H9 (cell line): ENCODE measurements around the gene LPCAT2. TPM values are rescaled to one million over a fixed set of nuclear protein-coding genes. Genes with fewer than 3 reads are reported as not detected.

Source experiments
- DNase-seq: peaks from one replicate; pipeline ENCODE4 v3.0.0-alpha.2; 2017
- H2AFZ ChIP-seq: one replicate; pipeline ENCODE4 v1.6.1; 2013; ENCODE audit warnings: mild to moderate bottlenecking, low read length, control low read depth, moderate library complexity
- H2AK5ac ChIP-seq: 2 replicates; pipeline ENCODE4 v1.6.1; 2013; ENCODE audit warnings: low read length, control low read depth, mixed read lengths; ENCODE audit not compliant: insufficient read length
- H2BK120ac ChIP-seq: one replicate; pipeline ENCODE4 v1.6.1; 2013; ENCODE audit warnings: low read depth, mild to moderate bottlenecking, low read length, control low read depth, inconsistent platforms; ENCODE audit not compliant: poor library complexity, severe bottlenecking
- H2BK12ac ChIP-seq: 2 replicates; pipeline ENCODE4 v1.6.1; 2013; ENCODE audit warnings: low read length, control low read depth, mixed read lengths, low read depth; ENCODE audit not compliant: insufficient read length
- H2BK15ac ChIP-seq: 2 replicates; pipeline ENCODE4 v1.6.1; 2013; ENCODE audit warnings: low read depth, low read length, control low read depth
- H2BK20ac ChIP-seq: one replicate; pipeline ENCODE4 v1.6.1; 2013; ENCODE audit warnings: low read depth, mild to moderate bottlenecking, low read length, control low read depth, inconsistent platforms; ENCODE audit not compliant: poor library complexity, severe bottlenecking
- H2BK5ac ChIP-seq: 2 replicates; pipeline ENCODE4 v1.6.1; 2013; ENCODE audit warnings: low read length, control low read depth, mixed read lengths; ENCODE audit not compliant: insufficient read length
- H3K14ac ChIP-seq: 2 replicates; pipeline ENCODE4 v1.6.1; 2013; ENCODE audit warnings: low read length, control low read depth; ENCODE audit not compliant: insufficient read depth
- H3K18ac ChIP-seq: 2 replicates; pipeline ENCODE4 v1.6.1; 2013; ENCODE audit warnings: low read depth, mild to moderate bottlenecking, mixed read lengths, low read length, control low read depth; ENCODE audit not compliant: insufficient read length
- H3K23ac ChIP-seq: 2 replicates; pipeline ENCODE4 v1.6.1; 2013; ENCODE audit warnings: low read length, control low read depth, mixed read lengths, low read depth; ENCODE audit not compliant: insufficient read length
- H3K23me2 ChIP-seq: 2 replicates; pipeline ENCODE4 v1.6.1; 2013; ENCODE audit warnings: low read depth, mild to moderate bottlenecking, mixed read lengths, low read length, control low read depth; ENCODE audit not compliant: insufficient read length, poor library complexity, severe bottlenecking
- H3K27ac ChIP-seq: 2 replicates; pipeline ENCODE4 v1.5.1; 2013; ENCODE audit warnings: low read length, control low read depth, mixed read lengths, low read depth; ENCODE audit not compliant: insufficient read length
- H3K27me3 ChIP-seq: 2 replicates; pipeline ENCODE4 v1.6.1; 2013; ENCODE audit warnings: low read length, control low read depth, inconsistent platforms; ENCODE audit not compliant: insufficient read depth
- H3K4ac ChIP-seq: 2 replicates; pipeline ENCODE4 v1.6.1; 2013; ENCODE audit warnings: low read depth, mild to moderate bottlenecking, control low read depth, inconsistent platforms, low read length, moderate library complexity
- H3K4me1 ChIP-seq: 2 replicates; pipeline ENCODE4 v1.6.1; 2013; ENCODE audit warnings: low read length, control low read depth, inconsistent platforms; ENCODE audit not compliant: insufficient read depth
- H3K4me2 ChIP-seq: 2 replicates; pipeline ENCODE4 v1.6.1; 2013; ENCODE audit warnings: low read length, control low read depth, mixed read lengths; ENCODE audit not compliant: insufficient read length, insufficient read depth
- H3K56ac ChIP-seq: 2 replicates; pipeline ENCODE4 v1.6.1; 2013; ENCODE audit warnings: low read depth, mild to moderate bottlenecking, mixed read lengths, low read length, control low read depth; ENCODE audit not compliant: insufficient read length
- H3K79me1 ChIP-seq: 2 replicates; pipeline ENCODE4 v1.6.1; 2013; ENCODE audit warnings: low read depth, mild to moderate bottlenecking, moderate library complexity, low read length, control low read depth, inconsistent platforms; ENCODE audit not compliant: insufficient read depth, poor library complexity, severe bottlenecking
- H3K79me2 ChIP-seq: 2 replicates; pipeline ENCODE4 v1.6.1; 2013; ENCODE audit warnings: low read length, control low read depth, inconsistent platforms; ENCODE audit not compliant: insufficient read depth
- H3K9ac ChIP-seq: 2 replicates; pipeline ENCODE4 v1.6.1; 2013; ENCODE audit warnings: low read length, control low read depth, mixed read lengths; ENCODE audit not compliant: insufficient read length; ENCODE audit errors: extremely low read depth
- H3K9me3 ChIP-seq: one replicate; pipeline ENCODE4 v1.6.1; 2013; ENCODE audit warnings: low read depth, low read length, inconsistent platforms; ENCODE audit not compliant: control insufficient read depth
- H3T11ph ChIP-seq: one replicate; pipeline ENCODE4 v1.6.1; 2013; ENCODE audit warnings: mild to moderate bottlenecking, low read length, control low read depth, inconsistent platforms
- H4K20me1 ChIP-seq: one replicate; pipeline ENCODE4 v1.6.1; 2013; ENCODE audit not compliant: control insufficient read depth, insufficient read length, insufficient read depth
- H4K5ac ChIP-seq: 2 replicates; pipeline ENCODE4 v1.6.1; 2013; ENCODE audit warnings: low read depth, mild to moderate bottlenecking, mixed read lengths, low read length, control low read depth; ENCODE audit not compliant: insufficient read length
- H4K8ac ChIP-seq: replicated peaks from 2 replicates; pipeline ENCODE4 v1.6.1; 2013; ENCODE audit warnings: low read length, control low read depth, mixed read lengths, low read depth; ENCODE audit not compliant: insufficient read length
- H4K91ac ChIP-seq: 2 replicates; pipeline ENCODE4 v1.6.1; 2013; ENCODE audit warnings: low read depth, mild to moderate bottlenecking, moderate library complexity, mixed read lengths, low read length, control low read depth; ENCODE audit not compliant: insufficient read length
- H3K27ac Mint-ChIP-seq, 3 experiments: 2 replicates in 2 of 3; 3 replicates in 1 of 3; pipeline ENCODE4 v1.8.0; 2020 to 2021; ENCODE audit warnings: mixed read lengths in 3 of 3, mild to moderate bottlenecking in 1 of 3, moderate library complexity in 1 of 3
- H3K27me3 Mint-ChIP-seq: 2 replicates; pipeline ENCODE4 v1.8.0; 2021; ENCODE audit warnings: low read depth, mild to moderate bottlenecking, moderate library complexity, mixed read lengths
- H3K36me3 Mint-ChIP-seq, 3 experiments: 2 replicates in 2 of 3; 3 replicates in 1 of 3; pipeline ENCODE4 v1.8.0; 2020 to 2021; ENCODE audit warnings: low read depth in 3 of 3, mixed read lengths in 3 of 3; ENCODE audit not compliant: insufficient read depth in 1 of 3
- H3K4me1 Mint-ChIP-seq, 2 experiments: 2 replicates each; pipeline ENCODE4 v1.8.0; 2020; ENCODE audit warnings: mixed read lengths in 2 of 2
- H3K4me3 Mint-ChIP-seq, 2 experiments: 2 replicates in 1 of 2; 3 replicates in 1 of 2; pipeline ENCODE4 v1.8.0; 2020 to 2021; ENCODE audit warnings: mild to moderate bottlenecking in 2 of 2, mixed read lengths in 2 of 2, moderate library complexity in 1 of 2
- H3K9me3 Mint-ChIP-seq, 2 experiments: 2 replicates in 1 of 2; 3 replicates in 1 of 2; pipeline ENCODE4 v1.8.0; 2020; ENCODE audit warnings: mild to moderate bottlenecking in 2 of 2, mixed read lengths in 2 of 2, moderate library complexity in 1 of 2
- WGBS: extraction: QIAGEN DNeasy Blood & Tissue Kit; methylation state at CpG from one replicate; pipeline ENCODE4 v1.1.7; 2013; ENCODE audit warnings: missing lambda C conversion rate, low lambda C conversion rate, mixed read lengths; ENCODE audit not compliant: insufficient read length; ENCODE audit errors: extremely low coverage; 5-methylcytosine and 5-hydroxymethylcytosine counted together
- total RNA-seq: library from RNA; stranded (reverse); gene quantifications from 2 replicates; pipeline ENCODE4 v1.2.1, GENCODE V29; 2021
- TF ChIP-seq, protein P1 (sequence below): fragments of 200-600 bp; sonication (generic); conservative IDR thresholded peaks from 3 replicates; pipeline ENCODE4 v1.8.0; 2021; ENCODE audit warnings: antibody characterized with exemption, mild to moderate bottlenecking

The LPCAT2 gene
- total RNA-seq, 1 experiment from 2014 or later, result 2.8 TPM

DNA sequence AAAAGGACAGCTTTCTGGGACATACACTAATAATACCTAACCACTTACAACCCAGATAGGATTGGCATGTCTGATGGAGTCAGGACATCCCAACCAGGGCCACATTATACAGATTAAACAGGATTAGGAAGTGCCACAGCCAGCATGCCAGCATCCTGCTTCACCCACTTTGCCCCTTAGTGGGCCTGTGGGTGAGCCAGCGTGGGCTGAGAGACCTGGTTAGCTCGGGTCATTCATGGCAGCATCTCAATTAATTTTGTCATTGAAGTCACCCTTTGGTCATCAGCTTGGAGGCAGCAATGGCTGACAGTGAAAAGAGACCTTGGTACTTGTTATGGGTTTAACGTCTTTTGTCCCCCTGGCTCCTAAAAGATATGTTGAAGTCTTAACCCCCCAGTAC is 117.0 kb downstream of the LPCAT2 start:
- Mint-ChIP-seq H3K27me3 (peaks cover 9% of the 10 kb centered on the region), H3K27ac (no peak overlapping the region), H3K36me3 (peaks cover 0 to 16% (median 6%) of the 10 kb centered on the region in 3 experiments; a peak in 4 of 7 replicates), H3K4me3 (no peak overlapping the region), H3K4me1 (peaks cover 28% of the 10 kb centered on the region in 2 experiments), H3K9me3 (peaks cover 13 to 25% of the 10 kb centered on the region in 2 experiments)
- H3K14ac ChIP-seq, result no peak overlapping the region
- no peak overlapping the region for H2BK120ac ChIP-seq
- H3K4me2 ChIP-seq, result no peak overlapping the region
- H2AK5ac ChIP-seq, result no peak overlapping the region
- H3K23ac ChIP-seq, result no peak overlapping the region
- H3K27me3 ChIP-seq, result no peaks in the 10 kb centered on the region
- no peak overlapping the region for H2BK15ac ChIP-seq
- TF ChIP-seq, protein P1, sequence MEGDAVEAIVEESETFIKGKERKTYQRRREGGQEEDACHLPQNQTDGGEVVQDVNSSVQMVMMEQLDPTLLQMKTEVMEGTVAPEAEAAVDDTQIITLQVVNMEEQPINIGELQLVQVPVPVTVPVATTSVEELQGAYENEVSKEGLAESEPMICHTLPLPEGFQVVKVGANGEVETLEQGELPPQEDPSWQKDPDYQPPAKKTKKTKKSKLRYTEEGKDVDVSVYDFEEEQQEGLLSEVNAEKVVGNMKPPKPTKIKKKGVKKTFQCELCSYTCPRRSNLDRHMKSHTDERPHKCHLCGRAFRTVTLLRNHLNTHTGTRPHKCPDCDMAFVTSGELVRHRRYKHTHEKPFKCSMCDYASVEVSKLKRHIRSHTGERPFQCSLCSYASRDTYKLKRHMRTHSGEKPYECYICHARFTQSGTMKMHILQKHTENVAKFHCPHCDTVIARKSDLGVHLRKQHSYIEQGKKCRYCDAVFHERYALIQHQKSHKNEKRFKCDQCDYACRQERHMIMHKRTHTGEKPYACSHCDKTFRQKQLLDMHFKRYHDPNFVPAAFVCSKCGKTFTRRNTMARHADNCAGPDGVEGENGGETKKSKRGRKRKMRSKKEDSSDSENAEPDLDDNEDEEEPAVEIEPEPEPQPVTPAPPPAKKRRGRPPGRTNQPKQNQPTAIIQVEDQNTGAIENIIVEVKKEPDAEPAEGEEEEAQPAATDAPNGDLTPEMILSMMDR, result no peak
- no peak overlapping the region for H3K27ac ChIP-seq
- no peaks in the 10 kb centered on the region for H3K79me2 ChIP-seq
- H3K18ac ChIP-seq, result no peak overlapping the region
- no peaks in the 10 kb centered on the region for H3K4me1 ChIP-seq
- no peak overlapping the region for H2BK5ac ChIP-seq
- no peak overlapping the region for H3K56ac ChIP-seq
- no peak overlapping the region for H3T11ph ChIP-seq
- H3K23me2 ChIP-seq, result no peaks in the 10 kb centered on the region
- DNase-seq, result no peak
- no peaks in the 10 kb centered on the region for H3K79me1 ChIP-seq
- H4K8ac ChIP-seq, result no peak overlapping the region
- H4K20me1 ChIP-seq, result no peaks in the 10 kb centered on the region
- H2BK20ac ChIP-seq, result no peak overlapping the region
- H4K5ac ChIP-seq, result no peak overlapping the region
- no peak overlapping the region for H3K9ac ChIP-seq
- no peak overlapping the region for H4K91ac ChIP-seq
- H3K4ac ChIP-seq, result no peak overlapping the region
- no peaks in the 10 kb centered on the region for H3K9me3 ChIP-seq
- no peak overlapping the region for H2AFZ ChIP-seq
- WGBS, result no CpG with 5 or more reads among the region's 3 CpGs
- H2BK12ac ChIP-seq, result no peak overlapping the region
